ENCODE data around the gene CAPS2. TPM values are rescaled to one million over a fixed set of nuclear protein-coding genes. Genes with fewer than 3 reads are reported as not detected.

The CAPS2 gene
- total and polyA plus RNA-seq, 2 experiments from 2014 or later = 4.3 to 6.0 TPM

DNA sequence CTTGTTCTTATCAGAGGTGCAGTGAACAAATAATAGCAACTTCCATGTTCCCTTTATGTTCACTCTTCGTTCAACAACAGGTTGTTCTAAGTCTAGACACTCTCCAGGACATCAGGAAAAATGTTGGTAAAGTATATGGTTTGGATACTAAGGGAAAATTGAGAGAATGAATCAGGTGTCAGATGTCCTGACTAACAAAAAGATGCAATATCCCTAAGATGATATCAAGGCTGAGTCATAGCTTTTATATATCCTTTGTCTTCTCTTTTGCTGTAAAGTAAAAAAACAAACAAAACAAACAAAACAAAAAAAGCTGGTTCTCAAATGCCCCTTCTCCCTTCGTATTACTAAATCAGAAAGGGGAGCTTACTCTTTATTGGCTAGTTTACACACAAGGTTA, 15.4 kb upstream of the CAPS2 start:
- DNase-seq (ENCODE audit: low read depth in 1 of 2, low spot score in 1 of 2) = no peak
- no peak overlapping the region for H3K27ac ChIP-seq
- H3K36me3 ChIP-seq = no peaks in the 10 kb centered on the region
- H3K9me3 ChIP-seq (ENCODE audit: low read depth) = no peaks in the 10 kb centered on the region
- no peaks in the 10 kb centered on the region for H3K4me1 ChIP-seq (ENCODE audit: low read depth)
- no peak overlapping the region for H3K4me3 ChIP-seq
- TF ChIP-seq, protein P1, sequence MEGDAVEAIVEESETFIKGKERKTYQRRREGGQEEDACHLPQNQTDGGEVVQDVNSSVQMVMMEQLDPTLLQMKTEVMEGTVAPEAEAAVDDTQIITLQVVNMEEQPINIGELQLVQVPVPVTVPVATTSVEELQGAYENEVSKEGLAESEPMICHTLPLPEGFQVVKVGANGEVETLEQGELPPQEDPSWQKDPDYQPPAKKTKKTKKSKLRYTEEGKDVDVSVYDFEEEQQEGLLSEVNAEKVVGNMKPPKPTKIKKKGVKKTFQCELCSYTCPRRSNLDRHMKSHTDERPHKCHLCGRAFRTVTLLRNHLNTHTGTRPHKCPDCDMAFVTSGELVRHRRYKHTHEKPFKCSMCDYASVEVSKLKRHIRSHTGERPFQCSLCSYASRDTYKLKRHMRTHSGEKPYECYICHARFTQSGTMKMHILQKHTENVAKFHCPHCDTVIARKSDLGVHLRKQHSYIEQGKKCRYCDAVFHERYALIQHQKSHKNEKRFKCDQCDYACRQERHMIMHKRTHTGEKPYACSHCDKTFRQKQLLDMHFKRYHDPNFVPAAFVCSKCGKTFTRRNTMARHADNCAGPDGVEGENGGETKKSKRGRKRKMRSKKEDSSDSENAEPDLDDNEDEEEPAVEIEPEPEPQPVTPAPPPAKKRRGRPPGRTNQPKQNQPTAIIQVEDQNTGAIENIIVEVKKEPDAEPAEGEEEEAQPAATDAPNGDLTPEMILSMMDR (IDR thresholded peaks at IDR 0.05; ENCODE audit: low read depth, low read length) = no peak
- no peaks in the 10 kb centered on the region for H3K27me3 ChIP-seq

DNA sequence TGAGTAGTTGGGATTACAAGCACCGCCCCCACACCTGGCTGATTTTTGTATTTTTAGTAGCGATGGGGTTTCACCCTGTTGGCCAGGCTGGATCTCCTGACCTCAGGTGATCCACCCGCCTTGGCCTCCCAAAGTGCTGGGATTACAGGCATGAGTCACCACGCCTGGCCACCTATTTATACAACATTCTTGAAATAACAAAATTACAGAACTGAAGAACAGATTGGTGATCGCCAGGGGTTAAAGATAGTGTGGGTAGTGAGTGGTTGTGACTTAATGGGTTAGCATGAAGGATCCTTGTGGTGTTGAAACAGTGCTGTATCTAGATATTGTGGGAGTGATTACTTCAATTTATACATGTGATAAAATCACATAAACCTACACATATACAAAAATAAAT, 11.7 kb upstream of the CAPS2 start:
- DNase-seq (ENCODE audit: low read depth in 1 of 2, low spot score in 1 of 2) = no peak
- TF ChIP-seq, protein P1 (IDR thresholded peaks at IDR 0.05; ENCODE audit: low read depth, low read length) = no peak

DNA sequence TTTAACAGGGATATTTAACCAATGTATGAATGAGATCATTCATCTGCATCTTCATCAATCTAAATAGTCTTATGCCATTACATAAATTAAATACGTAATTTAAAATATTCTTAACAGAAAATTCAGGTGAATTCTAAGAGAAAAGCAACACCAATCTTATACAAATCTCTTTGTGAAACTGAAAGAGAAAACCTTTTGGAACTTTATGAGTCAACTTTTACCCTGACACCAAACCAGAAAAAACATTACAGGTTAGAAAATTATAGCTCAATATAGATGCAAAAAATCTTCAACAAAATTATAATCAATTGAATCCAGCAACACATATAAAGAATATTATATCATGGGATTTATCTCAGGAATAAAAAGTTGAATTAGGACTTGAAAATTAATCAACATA, 7.8 kb upstream of the CAPS2 start:
- TF ChIP-seq, protein P1 (IDR thresholded peaks at IDR 0.05; ENCODE audit: low read depth, low read length) = no peak
- no peak for DNase-seq (ENCODE audit: low read depth in 1 of 2, low spot score in 1 of 2)

More for the DNA sequence above, 11.7 kb upstream of the CAPS2 start:
- no peaks in the 10 kb centered on the region for H3K36me3 ChIP-seq
- no peaks in the 10 kb centered on the region for H3K27me3 ChIP-seq
- no peak overlapping the region for H3K4me3 ChIP-seq
- no peaks in the 10 kb centered on the region for H3K4me1 ChIP-seq (ENCODE audit: low read depth)
- no peak overlapping the region for H3K27ac ChIP-seq
- H3K9me3 ChIP-seq (ENCODE audit: low read depth) = no peaks in the 10 kb centered on the region

DNA sequence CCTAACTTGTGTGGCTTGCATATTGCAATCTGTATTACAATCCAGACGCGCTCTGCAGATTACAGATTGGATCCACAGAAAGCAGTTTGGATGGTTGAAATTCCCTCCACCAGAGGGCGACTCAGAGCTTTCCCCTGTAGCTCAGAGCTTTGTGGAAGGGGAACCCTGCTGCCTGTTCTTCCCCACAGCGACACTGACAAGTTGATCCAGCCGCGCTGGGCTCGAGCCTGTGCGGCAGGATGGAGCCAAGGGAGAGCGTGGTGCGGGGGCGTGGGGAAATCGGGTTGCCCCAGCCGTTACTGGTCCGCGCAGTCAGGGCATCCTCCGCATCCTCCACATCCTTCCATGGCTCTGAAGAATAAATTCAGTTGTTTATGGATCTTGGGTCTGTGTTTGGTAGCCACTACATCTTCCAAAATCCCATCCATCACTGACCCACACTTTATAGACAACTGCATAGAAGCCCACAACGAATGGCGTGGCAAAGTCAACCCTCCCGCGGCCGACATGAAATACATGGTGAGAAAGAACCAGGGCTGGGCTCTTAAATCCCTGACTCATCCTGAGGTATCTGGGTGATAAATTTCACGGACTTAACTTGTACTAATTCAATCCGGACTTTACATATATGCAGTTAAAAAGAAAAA, 4.4 kb upstream of the CAPS2 start, which contains the start of gene GLIPR1L1:
GLIPR1L1 (plus strand) TSS at position 287 of the 647 bp plus-strand sequence; CDS start at position 346, 59 bp downstream.
- Histone ChIP-seq H3K4me3 (peak within 1 kb of the TSS; percentile 9), H3K4me1 (ENCODE audit: low read depth) (peaks cover 2% of the 10 kb centered on the region), H3K27ac (no peak within 1 kb of the TSS), H3K27me3 (no peaks in the 10 kb centered on the region), H3K9me3 (ENCODE audit: low read depth) (no peaks in the 10 kb centered on the region), H3K36me3 (no peaks in the 10 kb centered on the region)
- peak; percentile 90 to 94 for DNase-seq (ENCODE audit: low read depth in 1 of 2, low spot score in 1 of 2)
- TF ChIP-seq, protein P1 (IDR thresholded peaks at IDR 0.05; ENCODE audit: low read depth, low read length) = peak; percentile 85

More for the DNA sequence above, 7.8 kb upstream of the CAPS2 start:
- H3K9me3 ChIP-seq (ENCODE audit: low read depth) = no peaks in the 10 kb centered on the region
- no peaks in the 10 kb centered on the region for H3K36me3 ChIP-seq
- no peak overlapping the region for H3K4me3 ChIP-seq
- H3K27me3 ChIP-seq = no peaks in the 10 kb centered on the region
- H3K27ac ChIP-seq = no peak overlapping the region
- H3K4me1 ChIP-seq (ENCODE audit: low read depth) = no peaks in the 10 kb centered on the region

DNA sequence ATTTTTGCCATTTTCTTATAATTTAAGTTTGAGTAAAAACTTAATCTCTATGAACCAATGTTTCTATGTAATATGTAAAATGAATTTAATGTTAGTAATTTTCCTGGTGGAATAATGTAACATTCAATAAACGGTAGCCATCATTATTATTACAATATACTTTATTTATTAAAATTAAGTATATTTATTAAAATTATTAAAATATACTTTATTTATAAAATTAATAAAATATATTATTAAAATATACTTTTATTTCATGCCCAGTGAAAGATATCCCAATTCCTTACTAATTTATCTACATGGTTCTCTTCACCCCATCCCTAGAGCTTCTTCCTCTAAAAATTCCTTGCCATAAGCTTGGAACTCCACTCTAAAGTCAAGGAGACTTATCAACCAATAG, 2.5 kb downstream of the CAPS2 start:
- no peak overlapping the region for H3K4me3 ChIP-seq
- no peaks in the 10 kb centered on the region for H3K36me3 ChIP-seq
- no peaks in the 10 kb centered on the region for H3K9me3 ChIP-seq (ENCODE audit: low read depth)
- DNase-seq (ENCODE audit: low read depth in 1 of 2, low spot score in 1 of 2) = no peak
- TF ChIP-seq, protein P1 (IDR thresholded peaks at IDR 0.05; ENCODE audit: low read depth, low read length) = no peak
- no peak overlapping the region for H3K27ac ChIP-seq
- H3K27me3 ChIP-seq = no peaks in the 10 kb centered on the region
- H3K4me1 ChIP-seq (ENCODE audit: low read depth) = peaks cover 4% of the 10 kb centered on the region
